Left colon (tissue), 2 donors: ENCODE data around the gene C21orf58. TPM values are rescaled to one million over a fixed set of nuclear protein-coding genes. Genes with fewer than 3 reads are reported as not detected.

Source experiments
- ATAC-seq: fragments of 200-7000 bp; cut with Tn5 transposase; one replicate; pipeline ENCODE4 v1.9.1; 2020; ENCODE audit warnings: mild to moderate bottlenecking, moderate library complexity
- DNase-seq, 2 donors: peaks; one replicate each; pipeline ENCODE4 v3.0.0-alpha.2; 2020
- intact Hi-C, 2 donors: fragments of 100-400 bp; cut with DNase I in 1 of 2; cut with micrococcal nuclease in 1 of 2; formaldehyde crosslinking; loops; one replicate each; pipeline versions ENCODE4 v1.11.2 to v1.14.0; 2022; cut with DNase I, micrococcal nuclease
- total RNA-seq, 2 donors: library from RNA; stranded (reverse); fragmentation: NEBNext Ultra II Directional; extraction: Animal tissue kit (Norgen Biotek cat#: 25700); gene quantifications; one replicate each; pipeline ENCODE4 v1.2.1, GENCODE V29; 2021
- donor health status: DM: no; HTN: no; CAD: no.
- donor health status: DM: yes; HTN: yes; CAD: no.

Gene C21orf58
- total RNA-seq, 2 donors from 2014 or later: 4.6 to 9.8 TPM

- intact Hi-C loops: no loop called here
- ATAC-seq (no peak), DNase-seq (no peak)
Observed at GRCh38 chr21:46274797-46275390, 48.8 kb downstream of the C21orf58 start.

GRCh38 chr21:46273341-46273740 lies 50.3 kb downstream of the C21orf58 start:
- ATAC-seq: no peak
- intact Hi-C loops: no loop called here

GRCh38 chr21:46269466-46269865 lies 54.2 kb downstream of the C21orf58 start:
- ATAC-seq: no peak
- DNase-seq: no peak
- intact Hi-C loops: no loop called here

More at GRCh38 chr21:46273341-46273740, 50.3 kb downstream of the C21orf58 start:
- DNase-seq: no peak

- no peak for DNase-seq
- intact Hi-C loops: no loop called here
- ATAC-seq: no peak
Observed at GRCh38 chr21:46268371-46268770, 55.3 kb downstream of the C21orf58 start.

GRCh38 chr21:46266946-46267345 lies 56.7 kb downstream of the C21orf58 start:
- ATAC-seq (no peak), DNase-seq (no peak)
- intact Hi-C loops: no loop called here

GRCh38 chr21:46265736-46266525 lies 57.7 kb downstream of the C21orf58 start:
- DNase-seq (no peak), ATAC-seq (peak; percentile 9)
- intact Hi-C loops: no loop called here

- ATAC-seq: peak; percentile 24
- no peak for DNase-seq
- intact Hi-C loops: no loop called here
Observed at GRCh38 chr21:46264690-46265144, 59.0 kb downstream of the C21orf58 start.

GRCh38 chr21:46264046-46264689 lies 59.5 kb downstream of the C21orf58 start:
- ATAC-seq: peak; percentile 13
- intact Hi-C loops: no loop called here

GRCh38 chr21:46256501-46256994 lies 67.1 kb downstream of the C21orf58 start:
- ATAC-seq (no peak), DNase-seq (no peak)
- intact Hi-C loops: no loop called here

More at GRCh38 chr21:46264046-46264689, 59.5 kb downstream of the C21orf58 start:
- DNase-seq: no peak

GRCh38 chr21:46255758-46256337 lies 67.8 kb downstream of the C21orf58 start:
- no peak for DNase-seq
- intact Hi-C loops: no loop called here
- peak; percentile 11 for ATAC-seq

GRCh38 chr21:46255166-46255565 lies 68.5 kb downstream of the C21orf58 start:
- DNase-seq: no peak
- ATAC-seq: no peak
- intact Hi-C loops: no loop called here

- DNase-seq: no peak
Observed at GRCh38 chr21:46254208-46254975, 69.3 kb downstream of the C21orf58 start.

GRCh38 chr21:46253610-46254124 lies 70.0 kb downstream of the C21orf58 start:
- ATAC-seq (no peak), DNase-seq (no peak)
- intact Hi-C loops: no loop called here

More at GRCh38 chr21:46254208-46254975, 69.3 kb downstream of the C21orf58 start:
- no peak for ATAC-seq
- intact Hi-C loops: no loop called here

- no peak for ATAC-seq
- DNase-seq: no peak
- intact Hi-C loops: no loop called here
Observed at GRCh38 chr21:46252840-46253239, 70.8 kb downstream of the C21orf58 start.
